WTC11 (cell line): ENCODE measurements around the gene EYS.

Experiments
- ATF2 ChIP-seq: sonication (generic); formaldehyde crosslinking; IDR thresholded peaks from 2 replicates; pipeline ENCODE4 v1.8.1; 2022; ENCODE audit warnings: low read depth, missing genetic modification reagents, borderline replicate concordance
- ATF3 ChIP-seq: sonication (generic); formaldehyde crosslinking; conservative IDR thresholded peaks from 2 replicates; pipeline ENCODE4 v1.8.1; 2022; ENCODE audit warnings: mild to moderate bottlenecking, missing genetic modification reagents
- ETV6 ChIP-seq: sonication (generic); formaldehyde crosslinking; IDR thresholded peaks from 2 replicates; pipeline ENCODE4 v1.8.1; 2022; ENCODE audit warnings: mild to moderate bottlenecking, missing genetic modification reagents
- JUN ChIP-seq: sonication (generic); formaldehyde crosslinking; IDR thresholded peaks from 2 replicates; pipeline ENCODE4 v1.8.0; 2023; ENCODE audit warnings: mild to moderate bottlenecking, missing genetic modification reagents
- MXD4 ChIP-seq: fragments of 250-450 bp; sonication (Bioruptor Pico); IDR thresholded peaks from 2 replicates; pipeline ENCODE4 v1.8.0; 2021; ENCODE audit warnings: mild to moderate bottlenecking, moderate library complexity, borderline replicate concordance
- PRDM15 ChIP-seq: sonication (generic); formaldehyde crosslinking; IDR thresholded peaks from 2 replicates; pipeline ENCODE4 v1.8.0; 2022; ENCODE audit warnings: missing genetic modification reagents
- ZMAT4 ChIP-seq: fragments of 250-450 bp; sonication (Bioruptor Pico); IDR thresholded peaks from 2 replicates; pipeline ENCODE4 v1.9.0; 2021; ENCODE audit warnings: mild to moderate bottlenecking
- ZNF263 ChIP-seq: sonication (generic); formaldehyde crosslinking; IDR thresholded peaks from 2 replicates; pipeline ENCODE4 v1.8.1; 2022; ENCODE audit warnings: low read depth, mild to moderate bottlenecking, moderate library complexity, missing genetic modification reagents
- TF ChIP-seq, protein P1 (sequence below): sonication (generic); formaldehyde crosslinking; IDR thresholded peaks from 2 replicates; pipeline ENCODE4 v1.8.0; 2022; ENCODE audit warnings: mild to moderate bottlenecking, missing genetic modification reagents
- TF ChIP-seq, protein P2 (sequence below): sonication (generic); formaldehyde crosslinking; IDR thresholded peaks from 2 replicates; pipeline ENCODE4 v1.8.1; 2022; ENCODE audit warnings: low read depth, mild to moderate bottlenecking, moderate library complexity, missing genetic modification reagents, borderline replicate concordance
- TF ChIP-seq, protein P3 (sequence below): fragments of 200-600 bp; IDR thresholded peaks from 2 replicates; pipeline ENCODE4 v1.8.0; 2022; ENCODE audit warnings: antibody characterized with exemption
- TF ChIP-seq, protein P4 (sequence below): sonication (generic); formaldehyde crosslinking; IDR thresholded peaks from 2 replicates; pipeline ENCODE4 v1.8.1; 2023; ENCODE audit warnings: mild to moderate bottlenecking, missing genetic modification reagents, moderate library complexity
- TF ChIP-seq, protein P5 (sequence below): sonication (generic); formaldehyde crosslinking; IDR thresholded peaks from 2 replicates; pipeline ENCODE4 v1.8.1; 2023; ENCODE audit warnings: mild to moderate bottlenecking, missing genetic modification reagents, moderate library complexity
- TF ChIP-seq, protein P6 (sequence below): sonication (generic); formaldehyde crosslinking; IDR thresholded peaks from 2 replicates; pipeline ENCODE4 v1.8.1; 2023; ENCODE audit warnings: mild to moderate bottlenecking, missing genetic modification reagents, borderline replicate concordance

GRCh38 chr6:63864061-63864460 is 1843.0 kb downstream of the EYS start:
- TF ChIP-seq ZNF263 (CRISPR knock-in tag) (no peak), JUN (CRISPR knock-in tag) (no peak), ZMAT4 (CRISPR knock-in tag) (no peak), PRDM15 (no peak), ATF2 (CRISPR knock-in tag) (no peak), ETV6 (CRISPR knock-in tag) (no peak), ATF3 (CRISPR knock-in tag) (no peak), MXD4 (CRISPR knock-in tag) (no peak)
- TF ChIP-seq, protein P1, sequence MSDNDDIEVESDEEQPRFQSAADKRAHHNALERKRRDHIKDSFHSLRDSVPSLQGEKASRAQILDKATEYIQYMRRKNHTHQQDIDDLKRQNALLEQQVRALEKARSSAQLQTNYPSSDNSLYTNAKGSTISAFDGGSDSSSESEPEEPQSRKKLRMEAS (CRISPR knock-in tag): no peak
- TF ChIP-seq, protein P2, sequence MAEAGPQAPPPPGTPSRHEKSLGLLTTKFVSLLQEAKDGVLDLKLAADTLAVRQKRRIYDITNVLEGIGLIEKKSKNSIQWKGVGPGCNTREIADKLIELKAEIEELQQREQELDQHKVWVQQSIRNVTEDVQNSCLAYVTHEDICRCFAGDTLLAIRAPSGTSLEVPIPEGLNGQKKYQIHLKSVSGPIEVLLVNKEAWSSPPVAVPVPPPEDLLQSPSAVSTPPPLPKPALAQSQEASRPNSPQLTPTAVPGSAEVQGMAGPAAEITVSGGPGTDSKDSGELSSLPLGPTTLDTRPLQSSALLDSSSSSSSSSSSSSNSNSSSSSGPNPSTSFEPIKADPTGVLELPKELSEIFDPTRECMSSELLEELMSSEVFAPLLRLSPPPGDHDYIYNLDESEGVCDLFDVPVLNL (CRISPR knock-in tag): no peak
- TF ChIP-seq, protein P3, sequence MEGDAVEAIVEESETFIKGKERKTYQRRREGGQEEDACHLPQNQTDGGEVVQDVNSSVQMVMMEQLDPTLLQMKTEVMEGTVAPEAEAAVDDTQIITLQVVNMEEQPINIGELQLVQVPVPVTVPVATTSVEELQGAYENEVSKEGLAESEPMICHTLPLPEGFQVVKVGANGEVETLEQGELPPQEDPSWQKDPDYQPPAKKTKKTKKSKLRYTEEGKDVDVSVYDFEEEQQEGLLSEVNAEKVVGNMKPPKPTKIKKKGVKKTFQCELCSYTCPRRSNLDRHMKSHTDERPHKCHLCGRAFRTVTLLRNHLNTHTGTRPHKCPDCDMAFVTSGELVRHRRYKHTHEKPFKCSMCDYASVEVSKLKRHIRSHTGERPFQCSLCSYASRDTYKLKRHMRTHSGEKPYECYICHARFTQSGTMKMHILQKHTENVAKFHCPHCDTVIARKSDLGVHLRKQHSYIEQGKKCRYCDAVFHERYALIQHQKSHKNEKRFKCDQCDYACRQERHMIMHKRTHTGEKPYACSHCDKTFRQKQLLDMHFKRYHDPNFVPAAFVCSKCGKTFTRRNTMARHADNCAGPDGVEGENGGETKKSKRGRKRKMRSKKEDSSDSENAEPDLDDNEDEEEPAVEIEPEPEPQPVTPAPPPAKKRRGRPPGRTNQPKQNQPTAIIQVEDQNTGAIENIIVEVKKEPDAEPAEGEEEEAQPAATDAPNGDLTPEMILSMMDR: no peak
- TF ChIP-seq, protein P4, sequence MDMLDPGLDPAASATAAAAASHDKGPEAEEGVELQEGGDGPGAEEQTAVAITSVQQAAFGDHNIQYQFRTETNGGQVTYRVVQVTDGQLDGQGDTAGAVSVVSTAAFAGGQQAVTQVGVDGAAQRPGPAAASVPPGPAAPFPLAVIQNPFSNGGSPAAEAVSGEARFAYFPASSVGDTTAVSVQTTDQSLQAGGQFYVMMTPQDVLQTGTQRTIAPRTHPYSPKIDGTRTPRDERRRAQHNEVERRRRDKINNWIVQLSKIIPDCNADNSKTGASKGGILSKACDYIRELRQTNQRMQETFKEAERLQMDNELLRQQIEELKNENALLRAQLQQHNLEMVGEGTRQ: no peak
- TF ChIP-seq, protein P5, sequence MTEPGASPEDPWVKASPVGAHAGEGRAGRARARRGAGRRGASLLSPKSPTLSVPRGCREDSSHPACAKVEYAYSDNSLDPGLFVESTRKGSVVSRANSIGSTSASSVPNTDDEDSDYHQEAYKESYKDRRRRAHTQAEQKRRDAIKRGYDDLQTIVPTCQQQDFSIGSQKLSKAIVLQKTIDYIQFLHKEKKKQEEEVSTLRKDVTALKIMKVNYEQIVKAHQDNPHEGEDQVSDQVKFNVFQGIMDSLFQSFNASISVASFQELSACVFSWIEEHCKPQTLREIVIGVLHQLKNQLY (CRISPR knock-in tag): no peak
- TF ChIP-seq, protein P6, sequence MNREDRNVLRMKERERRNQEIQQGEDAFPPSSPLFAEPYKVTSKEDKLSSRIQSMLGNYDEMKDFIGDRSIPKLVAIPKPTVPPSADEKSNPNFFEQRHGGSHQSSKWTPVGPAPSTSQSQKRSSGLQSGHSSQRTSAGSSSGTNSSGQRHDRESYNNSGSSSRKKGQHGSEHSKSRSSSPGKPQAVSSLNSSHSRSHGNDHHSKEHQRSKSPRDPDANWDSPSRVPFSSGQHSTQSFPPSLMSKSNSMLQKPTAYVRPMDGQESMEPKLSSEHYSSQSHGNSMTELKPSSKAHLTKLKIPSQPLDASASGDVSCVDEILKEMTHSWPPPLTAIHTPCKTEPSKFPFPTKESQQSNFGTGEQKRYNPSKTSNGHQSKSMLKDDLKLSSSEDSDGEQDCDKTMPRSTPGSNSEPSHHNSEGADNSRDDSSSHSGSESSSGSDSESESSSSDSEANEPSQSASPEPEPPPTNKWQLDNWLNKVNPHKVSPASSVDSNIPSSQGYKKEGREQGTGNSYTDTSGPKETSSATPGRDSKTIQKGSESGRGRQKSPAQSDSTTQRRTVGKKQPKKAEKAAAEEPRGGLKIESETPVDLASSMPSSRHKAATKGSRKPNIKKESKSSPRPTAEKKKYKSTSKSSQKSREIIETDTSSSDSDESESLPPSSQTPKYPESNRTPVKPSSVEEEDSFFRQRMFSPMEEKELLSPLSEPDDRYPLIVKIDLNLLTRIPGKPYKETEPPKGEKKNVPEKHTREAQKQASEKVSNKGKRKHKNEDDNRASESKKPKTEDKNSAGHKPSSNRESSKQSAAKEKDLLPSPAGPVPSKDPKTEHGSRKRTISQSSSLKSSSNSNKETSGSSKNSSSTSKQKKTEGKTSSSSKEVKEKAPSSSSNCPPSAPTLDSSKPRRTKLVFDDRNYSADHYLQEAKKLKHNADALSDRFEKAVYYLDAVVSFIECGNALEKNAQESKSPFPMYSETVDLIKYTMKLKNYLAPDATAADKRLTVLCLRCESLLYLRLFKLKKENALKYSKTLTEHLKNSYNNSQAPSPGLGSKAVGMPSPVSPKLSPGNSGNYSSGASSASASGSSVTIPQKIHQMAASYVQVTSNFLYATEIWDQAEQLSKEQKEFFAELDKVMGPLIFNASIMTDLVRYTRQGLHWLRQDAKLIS: no peak
